T-helper 9 cell (primary cell): ENCODE results near the gene PHKB.
"Not testable (repeated sequence)": the region's sequence is repeated elsewhere in the genome, so short reads cannot be mapped to it uniquely, and the experiment has no call there.

Experiments used
- DNase-seq: peaks from one replicate; pipeline ENCODE4 v3.0.0-alpha.2; 2020

Gene PHKB

GRCh38 chr16:47627085-47627639 lies 166.0 kb downstream of the PHKB start:
- no peak for DNase-seq

DNA sequence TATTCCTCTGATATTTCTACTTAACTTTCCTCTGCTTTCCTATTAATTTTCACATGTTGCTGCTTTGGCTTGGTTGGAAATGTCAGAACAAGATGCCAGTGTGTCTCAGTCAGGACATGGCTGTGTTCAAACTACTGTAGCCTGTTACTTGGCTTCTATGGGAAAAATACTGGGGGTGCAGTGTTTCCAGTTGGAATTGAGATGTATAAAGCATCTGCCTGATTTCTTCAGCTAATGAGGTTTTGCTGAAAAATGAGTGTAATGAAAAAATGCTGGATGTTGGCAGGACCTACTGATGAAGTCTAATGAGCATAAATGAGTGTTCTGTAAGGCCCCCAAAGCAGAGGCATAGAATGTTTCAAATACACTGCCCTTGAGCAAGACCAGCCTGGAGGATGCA lies 166.6 kb downstream of the PHKB start:
- no peak for DNase-seq

GRCh38 chr16:47631131-47631530 lies 170.0 kb downstream of the PHKB start:
- no peak for DNase-seq

DNA sequence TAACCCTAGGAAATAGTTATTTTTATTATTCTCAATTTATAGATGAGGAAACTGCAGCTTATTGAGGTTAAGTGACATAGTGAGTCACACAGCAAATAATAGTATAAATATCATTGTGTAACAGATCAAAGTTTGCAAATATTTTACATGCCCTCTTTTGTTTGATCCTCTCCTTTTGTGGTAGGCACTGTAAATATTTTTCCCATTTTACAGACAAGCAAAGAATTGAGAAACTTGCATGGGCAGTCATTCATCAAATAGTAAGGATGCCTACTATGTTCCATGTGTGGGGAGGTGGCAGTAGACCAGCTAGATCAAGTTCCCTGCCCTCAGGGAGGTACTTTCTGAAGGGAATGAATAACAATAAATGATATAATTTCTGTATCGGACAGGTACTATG lies 173.0 kb downstream of the PHKB start:
- no peak for DNase-seq

- no peak for DNase-seq
Measured at GRCh38 chr16:47634727-47635126, 173.6 kb downstream of the PHKB start.

GRCh38 chr16:47636501-47637099 lies 175.5 kb downstream of the PHKB start:
- no peak for DNase-seq

- no peak for DNase-seq
Measured at GRCh38 chr16:47638175-47638574, 177.0 kb downstream of the PHKB start.

- no peak for DNase-seq
Measured at GRCh38 chr16:47640661-47641060, 179.5 kb downstream of the PHKB start.

DNA sequence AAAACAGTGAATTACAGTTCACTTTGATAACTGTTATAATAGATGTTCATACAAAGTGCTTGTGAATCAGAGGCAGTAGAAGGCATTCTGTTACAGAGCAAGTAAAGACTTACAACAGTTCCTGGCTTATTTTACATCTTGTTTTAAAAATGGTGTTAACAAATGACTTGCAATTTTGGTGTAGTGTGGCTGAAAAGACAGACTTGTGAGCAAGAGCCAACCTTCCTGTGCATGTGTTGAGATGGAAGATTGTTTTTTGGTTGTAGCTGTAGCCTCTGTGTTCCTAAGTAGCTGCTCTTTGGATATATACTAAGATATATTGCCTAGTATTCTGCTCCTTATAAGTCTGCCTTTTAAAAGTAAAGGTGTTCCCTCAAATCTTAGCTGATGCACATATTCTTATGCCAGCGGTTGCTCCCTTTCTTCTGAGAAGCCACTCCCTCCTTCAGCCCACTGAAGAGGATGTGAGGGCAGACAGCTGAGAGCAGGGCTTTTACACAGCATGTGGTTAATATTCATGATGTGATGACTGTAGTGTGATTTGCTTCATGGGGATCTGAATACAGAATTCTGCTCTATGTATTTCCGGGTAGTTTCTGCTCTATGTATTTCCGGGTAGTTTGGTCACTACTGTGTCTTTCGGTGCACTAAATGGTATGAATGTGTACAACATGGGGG lies 182.3 kb downstream of the PHKB start:
- DNase-seq: no peak

DNA sequence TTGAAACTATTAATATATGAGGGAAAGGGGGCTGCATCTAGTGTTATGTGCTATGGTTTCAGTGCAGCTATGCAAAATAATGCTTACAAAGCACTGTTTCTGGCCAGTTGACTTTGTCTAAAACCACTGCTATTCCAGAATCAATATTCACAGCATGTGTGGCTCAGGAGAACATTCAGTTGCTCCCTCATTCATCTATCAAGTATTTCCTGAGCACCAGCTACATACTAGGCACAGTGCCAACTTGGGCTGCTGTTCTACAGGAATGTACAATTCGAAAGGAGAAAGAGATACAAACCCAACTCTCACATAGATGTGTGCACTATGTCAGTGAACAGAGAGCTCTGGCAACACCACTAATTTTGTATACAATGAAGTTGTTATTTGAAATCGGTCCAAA lies 183.0 kb downstream of the PHKB start:
- no peak for DNase-seq

- DNase-seq: no peak
Measured at GRCh38 chr16:47644661-47645060, 183.5 kb downstream of the PHKB start.

- no peak for DNase-seq
Measured at GRCh38 chr16:47646914-47647313, 185.8 kb downstream of the PHKB start.

GRCh38 chr16:47657032-47657431 lies 195.9 kb downstream of the PHKB start:
- no peak for DNase-seq

GRCh38 chr16:47657977-47658376 lies 196.8 kb downstream of the PHKB start:
- DNase-seq: no peak

DNA sequence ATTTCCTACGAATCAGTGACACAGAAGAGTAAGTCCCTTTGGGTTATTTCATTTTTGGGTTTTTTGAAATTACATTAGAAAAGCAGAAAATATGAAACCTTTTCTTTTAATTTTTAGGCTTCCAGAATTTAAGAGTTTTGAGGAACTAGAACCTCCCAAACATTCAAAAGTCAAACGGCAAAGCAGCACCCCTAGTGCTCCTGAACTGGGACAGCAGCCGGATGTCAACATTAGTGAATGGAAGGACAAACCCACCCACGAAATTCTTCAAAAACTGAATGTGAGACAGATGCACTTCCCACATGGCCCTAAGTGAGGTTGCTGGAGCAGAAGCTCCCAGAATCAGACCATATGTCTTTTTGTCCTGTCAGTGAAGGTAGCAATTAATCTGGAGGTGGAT lies 199.4 kb downstream of the PHKB start:
- DNase-seq: no peak

- no peak for DNase-seq
Measured at GRCh38 chr16:47664653-47665325, 203.7 kb downstream of the PHKB start.

- no peak for DNase-seq
Measured at GRCh38 chr16:47666434-47666833, 205.3 kb downstream of the PHKB start.

GRCh38 chr16:47667956-47668355 lies 206.8 kb downstream of the PHKB start:
- DNase-seq: no peak

GRCh38 chr16:47672475-47672874 lies 211.3 kb downstream of the PHKB start:
- DNase-seq: no peak

DNA sequence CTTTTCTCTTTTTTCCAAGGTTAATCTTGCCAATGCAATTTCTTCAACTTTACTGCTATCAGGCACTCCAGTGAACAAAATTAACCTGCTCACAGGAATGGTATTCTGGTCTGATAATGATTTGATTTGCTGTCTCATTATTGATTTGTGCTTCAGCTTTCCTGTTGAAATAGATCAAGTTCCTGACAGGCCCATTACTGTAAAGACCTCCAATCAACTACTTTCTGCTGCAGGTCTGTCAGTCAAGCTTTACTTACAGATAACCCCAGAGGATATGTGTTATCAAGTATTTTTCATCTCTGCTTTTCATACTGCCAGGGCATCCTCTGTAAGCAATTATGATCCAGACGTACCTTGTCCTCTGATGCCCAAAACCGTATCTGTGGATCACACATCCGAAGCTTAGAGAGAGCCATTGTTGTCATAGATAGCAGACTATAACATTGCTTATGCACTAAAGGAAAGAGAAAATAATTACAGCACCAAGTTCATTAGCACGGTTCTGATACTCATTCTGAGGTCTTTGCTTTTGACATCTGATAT lies 215.6 kb downstream of the PHKB start:
- no peak for DNase-seq

DNA sequence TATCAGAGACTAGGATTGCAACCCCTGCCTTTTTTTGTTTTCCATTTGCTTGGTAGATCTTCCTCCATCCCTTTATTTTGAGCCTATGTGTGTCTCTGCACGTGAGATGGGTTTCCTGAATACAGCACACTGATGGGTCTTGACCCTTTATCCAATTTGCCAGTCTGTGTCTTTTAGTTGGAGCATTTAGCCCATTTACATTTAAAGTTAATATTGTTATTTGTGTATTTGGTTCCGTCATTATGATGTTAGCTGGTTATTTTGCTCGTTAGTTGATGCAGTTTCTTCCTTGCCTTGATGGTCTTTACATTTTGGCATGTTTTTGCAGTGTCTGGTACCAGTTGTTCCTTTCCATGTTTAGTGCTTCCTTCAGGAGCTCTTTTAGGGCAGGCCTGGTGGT lies 220.4 kb downstream of the PHKB start:
- not testable (repeated sequence) for DNase-seq

- no peak for DNase-seq
Measured at GRCh38 chr16:47687694-47688093, 226.6 kb downstream of the PHKB start.

- DNase-seq: no peak
Measured at GRCh38 chr16:47693226-47693625, 232.1 kb downstream of the PHKB start.

DNA sequence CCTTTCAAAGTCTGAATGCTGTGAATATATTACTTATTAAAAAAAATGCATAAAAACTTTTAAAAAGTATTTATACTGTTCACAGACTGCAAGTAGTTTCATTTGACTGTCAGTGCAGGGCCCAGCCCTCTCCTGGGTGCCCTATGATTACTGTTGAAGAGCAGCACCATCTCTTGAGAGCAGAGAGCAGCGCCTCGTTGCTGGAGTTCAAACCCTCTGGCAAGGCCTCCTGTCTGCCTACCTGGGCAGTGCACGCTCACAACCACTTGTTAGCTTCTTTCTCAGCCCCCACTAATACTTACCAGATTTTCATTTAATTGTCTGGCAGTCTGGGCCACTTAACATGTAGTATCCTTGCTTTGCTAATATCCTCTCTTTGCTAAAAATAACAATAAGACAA lies 233.4 kb downstream of the PHKB start:
- DNase-seq: no peak
